Gastrocnemius medialis (tissue), 4 donors: ENCODE results near the gene SALL3.

Source experiments
- POLR2A ChIP-seq, 2 donors: fragments of 450-650 bp; IDR thresholded peaks; one replicate each; pipeline ENCODE4 v1.6.1; 2017; ENCODE audit warnings: antibody characterized with exemption in 2 of 2, mild to moderate bottlenecking in 2 of 2, moderate library complexity in 2 of 2
- TF ChIP-seq, protein P1 (sequence below), 5 experiments: fragments of 450-650 bp in 3 of 5; fragments of 200-600 bp in 2 of 5; sonication (generic) in 2 of 5; IDR thresholded peaks in 4 of 5; conservative IDR thresholded peaks in 1 of 5; 1 replicate in 4 of 5; 2 replicates in 1 of 5; pipeline ENCODE4 v1.5.1; 2016 to 2019; ENCODE audit warnings: antibody characterized with exemption in 5 of 5, mild to moderate bottlenecking in 3 of 5, moderate library complexity in 3 of 5

DNA sequence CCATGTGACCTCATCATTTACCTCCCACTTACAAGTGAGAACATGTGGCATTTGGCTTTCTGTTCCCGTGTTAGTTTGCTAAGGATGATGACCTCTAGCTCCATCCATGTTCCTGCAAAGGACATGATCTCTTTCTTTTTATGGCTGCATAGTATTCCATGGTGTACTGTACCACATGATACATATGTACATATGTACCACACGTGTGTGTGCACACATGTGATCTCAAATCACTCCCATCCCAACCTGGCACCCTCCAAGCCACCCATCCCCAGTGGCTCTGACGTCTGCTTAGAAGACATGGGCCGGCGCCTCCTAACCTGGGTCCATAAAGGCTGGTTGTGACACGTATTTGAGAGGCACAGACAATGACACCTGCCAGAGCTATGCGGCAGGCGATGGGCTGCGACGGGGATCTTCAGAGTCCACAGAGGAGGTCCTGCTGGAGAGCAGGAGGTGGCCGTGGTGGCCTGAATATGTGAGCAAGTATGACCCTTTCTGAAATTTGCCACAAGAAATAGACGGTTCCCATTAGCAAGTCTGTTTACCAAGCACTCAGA is 8.8 kb upstream of the SALL3 start:
- TF ChIP-seq POLR2A (IDR thresholded peaks at IDR 0.05): no peak
- TF ChIP-seq, protein P1, sequence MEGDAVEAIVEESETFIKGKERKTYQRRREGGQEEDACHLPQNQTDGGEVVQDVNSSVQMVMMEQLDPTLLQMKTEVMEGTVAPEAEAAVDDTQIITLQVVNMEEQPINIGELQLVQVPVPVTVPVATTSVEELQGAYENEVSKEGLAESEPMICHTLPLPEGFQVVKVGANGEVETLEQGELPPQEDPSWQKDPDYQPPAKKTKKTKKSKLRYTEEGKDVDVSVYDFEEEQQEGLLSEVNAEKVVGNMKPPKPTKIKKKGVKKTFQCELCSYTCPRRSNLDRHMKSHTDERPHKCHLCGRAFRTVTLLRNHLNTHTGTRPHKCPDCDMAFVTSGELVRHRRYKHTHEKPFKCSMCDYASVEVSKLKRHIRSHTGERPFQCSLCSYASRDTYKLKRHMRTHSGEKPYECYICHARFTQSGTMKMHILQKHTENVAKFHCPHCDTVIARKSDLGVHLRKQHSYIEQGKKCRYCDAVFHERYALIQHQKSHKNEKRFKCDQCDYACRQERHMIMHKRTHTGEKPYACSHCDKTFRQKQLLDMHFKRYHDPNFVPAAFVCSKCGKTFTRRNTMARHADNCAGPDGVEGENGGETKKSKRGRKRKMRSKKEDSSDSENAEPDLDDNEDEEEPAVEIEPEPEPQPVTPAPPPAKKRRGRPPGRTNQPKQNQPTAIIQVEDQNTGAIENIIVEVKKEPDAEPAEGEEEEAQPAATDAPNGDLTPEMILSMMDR (IDR thresholded peaks at IDR 0.05 in 4 of 5, conservative IDR thresholded peaks at IDR 0.05 in 1 of 5): no peak
